HepG2 (cell line): Measurements from ENCODE around the gene SUCLG2.
"Not testable (repeated sequence)": the region's sequence is repeated elsewhere in the genome, so short reads cannot be mapped to it uniquely, and the experiment has no call there.

ENCODE experiments used
- E2F5 ChIP-seq: sonication (generic); formaldehyde crosslinking; conservative IDR thresholded peaks from 2 replicates; pipeline ENCODE4 v1.4.0; 2020; ENCODE audit warnings: missing genetic modification reagents
- MAFK ChIP-seq, 2 experiments: IDR thresholded peaks in 1 of 2; conservative IDR thresholded peaks in 1 of 2; 2 replicates each; pipeline ENCODE4 v1.6.1; 2011; ENCODE audit warnings: improper control_type of control experiment in 2 of 2, low read length in 2 of 2
- POLR2A ChIP-seq, 2 experiments: IDR thresholded peaks; 2 replicates each; pipeline ENCODE4 v1.6.1; 2011; ENCODE audit warnings: low read depth in 2 of 2, low read length in 2 of 2, mild to moderate bottlenecking in 1 of 2, moderate library complexity in 1 of 2; ENCODE audit not compliant: insufficient read depth in 1 of 2
- TAF1 ChIP-seq: sonication (generic); formaldehyde crosslinking; IDR thresholded peaks from 2 replicates; pipeline ENCODE4 v1.4.0; 2020; ENCODE audit warnings: missing genetic modification reagents
- ZNF207 ChIP-seq: fragments of 450-650 bp; IDR thresholded peaks from 2 replicates; pipeline ENCODE4 v1.6.1; 2016; ENCODE audit warnings: antibody characterized with exemption, borderline replicate concordance
- ZNF251 ChIP-seq: sonication (generic); formaldehyde crosslinking; IDR thresholded peaks from 2 replicates; pipeline ENCODE4 v1.9.0; 2021; ENCODE audit warnings: mild to moderate bottlenecking, missing genetic modification reagents
- ZNF337 ChIP-seq: sonication (generic); formaldehyde crosslinking; IDR thresholded peaks from 2 replicates; pipeline ENCODE4 v1.5.1; 2020; ENCODE audit warnings: missing genetic modification reagents, low read depth, mild to moderate bottlenecking, borderline replicate concordance

- not testable (repeated sequence) for TF ChIP-seq ZNF251 (CRISPR knock-in tag); E2F5 (CRISPR knock-in tag); TAF1 (CRISPR knock-in tag); MAFK (conservative IDR thresholded peaks at IDR 0.05 in 1 of 2, IDR thresholded peaks at IDR 0.05 in 1 of 2; ENCODE audit: low read length in 2 of 2); POLR2A (IDR thresholded peaks at IDR 0.05; ENCODE audit: insufficient read depth in 1 of 2, low read depth in 2 of 2, low read length in 2 of 2); ZNF337; ZNF207
Measured at GRCh38 chr3:67537203-67537602, 117.2 kb downstream of the SUCLG2 start.
